Measurements from ENCODE around the gene CCDC112.

DNA sequence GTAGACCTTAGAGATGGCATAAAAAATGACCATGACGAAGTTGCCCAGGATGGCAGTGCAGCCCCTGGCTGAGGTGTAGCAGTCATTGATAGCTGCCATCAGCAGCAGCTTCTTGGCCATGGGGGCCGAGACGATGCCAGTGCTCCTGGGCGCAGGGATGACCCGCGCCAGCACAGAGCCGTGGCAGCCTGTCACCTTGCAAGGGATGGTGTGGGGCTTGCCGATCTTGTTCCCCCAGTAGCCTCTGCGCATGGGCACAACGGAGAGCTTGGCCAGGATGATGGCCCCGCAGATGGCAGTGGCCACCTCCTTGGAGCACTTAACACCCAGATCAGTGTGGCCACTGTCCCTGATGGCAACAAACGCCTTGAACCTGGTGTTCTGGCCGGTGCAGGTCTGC is 31.7 kb downstream of the CCDC112 start:
- TF ChIP-seq NFATC3 (IDR thresholded peaks at IDR 0.05) (no peak), NFXL1 (CRISPR knock-in tag; IDR thresholded peaks at IDR 0.05) (no peak), EP300 (IDR thresholded peaks at IDR 0.05; ENCODE audit: low read length) (no peak)

All from K562 (cell line).